PC-3 (cell line): ENCODE data around the gene SLC17A1. TPM values are rescaled to one million over a fixed set of nuclear protein-coding genes. Genes with fewer than 3 reads are reported as not detected.

Experiments used
- ATAC-seq: fragments of 200-7000 bp; cut with Tn5 transposase; 2 replicates; pipeline ENCODE4 v1.9.1; 2020; ENCODE audit warnings: mild to moderate bottlenecking, moderate library complexity
- BruUV-seq: library from RNA; stranded (reverse); fragments of 400-500 nt; replicated peaks from 2 replicates; lab custom pipeline; 2021; lab: Mats Ljungman, UMichigan
- CTCF ChIA-PET: fragments of 300-600 bp; sonication (Branson Sonifier 250); formaldehyde crosslinking; loops from one replicate; lab custom pipeline; 2022; ENCODE audit warnings: antibody characterized with exemption; lab: Charles Lee
- POLR2A ChIA-PET: fragments of 300-600 bp; sonication (Branson Sonifier 250); formaldehyde crosslinking; loops from one replicate; lab custom pipeline; 2022; ENCODE audit warnings: antibody characterized with exemption; ENCODE audit not compliant: unreplicated experiment; lab: Charles Lee
- DNase-seq: peaks from one replicate; pipeline ENCODE4 v3.0.0-alpha.2; 2015
- H2AFZ ChIP-seq: fragments of 300-600 bp; sonication (generic); 2 replicates; pipeline ENCODE4 v1.6.0; 2016; ENCODE audit warnings: antibody characterized with exemption, low read length
- H3F3A ChIP-seq: fragments of 300-600 bp; sonication (generic); one replicate; pipeline ENCODE4 v1.6.0; 2017; ENCODE audit warnings: antibody characterized with exemption, low read length, control low read depth, mild to moderate bottlenecking; ENCODE audit not compliant: unreplicated experiment
- H3K27ac ChIP-seq: fragments of 300-600 bp; sonication (generic); 2 replicates; pipeline ENCODE4 v1.5.1; 2016; ENCODE audit warnings: mild to moderate bottlenecking, low read length
- H3K27me3 ChIP-seq: fragments of 300-600 bp; sonication (generic); 2 replicates; pipeline ENCODE4 v1.6.1; 2016; ENCODE audit warnings: low read length, mixed read lengths
- H3K36me3 ChIP-seq: fragments of 300-600 bp; sonication (generic); 2 replicates; pipeline ENCODE4 v1.6.1; 2016; ENCODE audit warnings: low read depth, mixed run types, low read length, mixed read lengths
- H3K4me1 ChIP-seq: fragments of 300-600 bp; sonication (generic); 2 replicates; pipeline ENCODE4 v1.5.1; 2016; ENCODE audit warnings: low read length; ENCODE audit not compliant: insufficient read depth
- H3K4me2 ChIP-seq: fragments of 300-600 bp; sonication (generic); 2 replicates; pipeline ENCODE4 v1.6.0; 2016; ENCODE audit warnings: low read length
- H3K4me3 ChIP-seq: fragments of 300-600 bp; sonication (generic); 2 replicates; pipeline ENCODE4 v1.5.1; 2016; ENCODE audit warnings: mild to moderate bottlenecking, low read length, mixed read lengths
- H3K79me2 ChIP-seq: fragments of 300-600 bp; sonication (generic); 2 replicates; pipeline ENCODE4 v1.6.1; 2017; ENCODE audit warnings: low read length, mixed read lengths
- H3K9ac ChIP-seq: fragments of 300-600 bp; sonication (generic); 2 replicates; pipeline ENCODE4 v1.6.0; 2016; ENCODE audit warnings: mild to moderate bottlenecking, low read length
- H3K9me2 ChIP-seq: fragments of 300-600 bp; sonication (generic); replicated peaks from 2 replicates; pipeline ENCODE4 v1.6.1; 2016; ENCODE audit warnings: mixed run types, low read length, mixed read lengths
- H3K9me3 ChIP-seq: fragments of 300-600 bp; sonication (generic); 2 replicates; pipeline ENCODE4 v1.6.1; 2016; ENCODE audit warnings: low read length, mixed read lengths
- H4K20me1 ChIP-seq: fragments of 300-600 bp; sonication (generic); 2 replicates; pipeline ENCODE4 v1.6.1; 2016; ENCODE audit warnings: low read length, mixed read lengths
- EZH2 ChIP-seq: fragments of 300-600 bp; sonication (generic); IDR thresholded peaks from one replicate; pipeline ENCODE4 v1.6.1; 2017; ENCODE audit warnings: antibody characterized with exemption, mild to moderate bottlenecking, low read length; ENCODE audit not compliant: unreplicated experiment
- EZH2phosphoT487 ChIP-seq: fragments of 300-600 bp; sonication (generic); IDR thresholded peaks from 2 replicates; pipeline ENCODE4 v1.6.1; 2018; ENCODE audit warnings: mild to moderate bottlenecking, antibody characterized with exemption, low read length, borderline replicate concordance
- intact Hi-C: fragments of 100-400 bp; cut with micrococcal nuclease; formaldehyde crosslinking; loops from 2 replicates; pipeline ENCODE4 v1.9.0; 2023
- total RNA-seq: library from RNA; depleted of rRNA; stranded (reverse); fragments of >200 nt; gene quantifications from 2 replicates; pipeline ENCODE4 v1.2.3, GENCODE V29; 2014
- TF ChIP-seq, protein P1 (sequence below): fragments of 300-600 bp; sonication (generic); conservative IDR thresholded peaks from 2 replicates; pipeline ENCODE4 v1.5.1; 2017; ENCODE audit warnings: antibody characterized with exemption, low read depth, mild to moderate bottlenecking, low read length

Gene SLC17A1
- total RNA-seq, 1 experiment from 2014 or later, result not detected

DNA sequence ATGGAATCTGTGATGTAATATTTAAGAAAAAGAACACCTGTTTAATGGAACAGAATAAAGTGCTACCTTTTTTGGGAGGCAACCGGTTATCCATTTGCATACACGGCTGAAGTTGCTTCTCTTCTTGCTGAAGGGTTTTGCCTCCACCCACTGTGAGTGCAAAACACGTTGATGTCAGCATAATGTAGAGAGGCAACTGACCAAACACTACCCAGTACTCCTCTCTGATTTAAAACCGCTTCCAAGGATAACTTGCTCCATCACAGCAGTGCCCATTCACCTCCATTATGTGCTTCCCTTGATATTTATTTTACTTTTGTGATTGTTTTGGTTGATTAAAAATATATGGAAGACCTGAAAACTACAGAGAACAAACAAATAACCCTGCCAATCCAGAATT is 1.4 kb downstream of the SLC17A1 start:
- ATAC-seq (no peak), DNase-seq (no peak)
- Histone ChIP-seq H3K36me3 (no peaks in the 10 kb centered on the region), H3K4me3 (no peak overlapping the region), H3K9me3 (no peaks in the 10 kb centered on the region), H4K20me1 (no peaks in the 10 kb centered on the region), H3K9ac (no peak overlapping the region), H3K27ac (no peak overlapping the region), H3K79me2 (no peaks in the 10 kb centered on the region), H3K4me1 (no peaks in the 10 kb centered on the region), H2AFZ (no peak overlapping the region), H3K27me3 (peaks cover 81% of the 10 kb centered on the region), H3F3A (no peaks in the 10 kb centered on the region), H3K9me2 (no peaks in the 10 kb centered on the region), H3K4me2 (no peak overlapping the region)
- ChIA-PET CTCF (no interaction called here), POLR2A (no interaction called here)
- BruUV-seq, result no TSS peak
- intact Hi-C loops, result no loop called here
- TF ChIP-seq, protein P1, sequence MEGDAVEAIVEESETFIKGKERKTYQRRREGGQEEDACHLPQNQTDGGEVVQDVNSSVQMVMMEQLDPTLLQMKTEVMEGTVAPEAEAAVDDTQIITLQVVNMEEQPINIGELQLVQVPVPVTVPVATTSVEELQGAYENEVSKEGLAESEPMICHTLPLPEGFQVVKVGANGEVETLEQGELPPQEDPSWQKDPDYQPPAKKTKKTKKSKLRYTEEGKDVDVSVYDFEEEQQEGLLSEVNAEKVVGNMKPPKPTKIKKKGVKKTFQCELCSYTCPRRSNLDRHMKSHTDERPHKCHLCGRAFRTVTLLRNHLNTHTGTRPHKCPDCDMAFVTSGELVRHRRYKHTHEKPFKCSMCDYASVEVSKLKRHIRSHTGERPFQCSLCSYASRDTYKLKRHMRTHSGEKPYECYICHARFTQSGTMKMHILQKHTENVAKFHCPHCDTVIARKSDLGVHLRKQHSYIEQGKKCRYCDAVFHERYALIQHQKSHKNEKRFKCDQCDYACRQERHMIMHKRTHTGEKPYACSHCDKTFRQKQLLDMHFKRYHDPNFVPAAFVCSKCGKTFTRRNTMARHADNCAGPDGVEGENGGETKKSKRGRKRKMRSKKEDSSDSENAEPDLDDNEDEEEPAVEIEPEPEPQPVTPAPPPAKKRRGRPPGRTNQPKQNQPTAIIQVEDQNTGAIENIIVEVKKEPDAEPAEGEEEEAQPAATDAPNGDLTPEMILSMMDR, result no peak
- TF ChIP-seq EZH2phosphoT487 (no peak), EZH2 (no peak)

DNA sequence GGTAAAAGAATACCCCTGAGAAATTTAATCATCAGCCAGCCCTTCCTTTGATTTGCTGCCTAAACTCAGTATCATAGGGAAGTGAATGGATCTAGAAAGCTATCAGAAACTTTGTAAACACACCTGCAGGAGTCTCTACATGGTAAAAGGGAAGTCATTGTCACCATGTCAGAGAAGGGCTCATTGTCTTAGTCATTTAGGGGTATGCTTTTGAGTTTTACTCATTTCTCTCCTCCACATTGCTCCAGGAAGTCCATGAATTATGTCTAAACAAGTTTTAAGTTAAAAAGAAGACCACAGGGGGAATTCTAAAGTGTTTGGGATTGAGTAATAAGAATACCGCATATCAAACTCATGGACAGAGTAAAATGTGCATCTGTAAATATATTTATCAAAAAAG is 2.5 kb downstream of the SLC17A1 start:
- Histone ChIP-seq H3K4me3 (no peak overlapping the region), H3K9me3 (no peaks in the 10 kb centered on the region), H3K27me3 (peaks cover 85% of the 10 kb centered on the region), H3K9ac (no peak overlapping the region), H2AFZ (no peak overlapping the region), H4K20me1 (no peaks in the 10 kb centered on the region), H3K36me3 (no peaks in the 10 kb centered on the region), H3K27ac (no peak overlapping the region), H3K4me1 (no peaks in the 10 kb centered on the region), H3K79me2 (no peaks in the 10 kb centered on the region), H3K9me2 (no peaks in the 10 kb centered on the region), H3F3A (no peaks in the 10 kb centered on the region), H3K4me2 (no peak overlapping the region)
- BruUV-seq, result no TSS peak
- DNase-seq (no peak), ATAC-seq (no peak)
- TF ChIP-seq EZH2 (no peak), EZH2phosphoT487 (no peak)
- TF ChIP-seq, protein P1, result no peak
- POLR2A ChIA-PET, result no interaction called here
- CTCF ChIA-PET, result no interaction called here
- intact Hi-C loops, result no loop called here

DNA sequence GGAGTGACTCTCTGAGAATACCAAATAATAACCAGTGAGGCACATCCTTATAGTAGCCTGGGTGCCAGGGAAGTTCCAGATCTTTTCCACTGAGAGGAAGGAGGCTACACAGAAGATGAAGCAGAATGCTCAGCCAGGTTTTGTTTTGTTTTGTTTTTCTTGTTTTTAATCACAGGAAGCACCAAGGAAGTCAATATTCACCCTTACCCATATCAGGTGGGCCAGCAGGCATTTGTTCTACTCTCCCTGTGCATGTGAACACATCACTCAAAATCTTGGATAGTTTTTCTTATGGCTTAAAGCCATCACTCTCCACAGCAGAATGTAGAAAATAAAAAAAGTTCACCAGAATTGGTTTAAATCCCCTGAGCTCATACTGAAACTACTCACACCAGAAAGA is 10.5 kb downstream of the SLC17A1 start:
- no peaks in the 10 kb centered on the region for H3K4me1 ChIP-seq
- H3K4me3 ChIP-seq, result no peak overlapping the region
- BruUV-seq, result no TSS peak
- no peak overlapping the region for H3K4me2 ChIP-seq
- ChIA-PET CTCF (no interaction called here), POLR2A (no interaction called here)
- no peak for ATAC-seq
- no peak overlapping the region for H3K9ac ChIP-seq
- no peak for DNase-seq
- H3K9me2 ChIP-seq, result no peaks in the 10 kb centered on the region
- no peaks in the 10 kb centered on the region for H3K79me2 ChIP-seq
- intact Hi-C loops, result no loop called here
- TF ChIP-seq EZH2 (no peak), EZH2phosphoT487 (no peak)
- TF ChIP-seq, protein P1, result no peak
- no peak overlapping the region for H2AFZ ChIP-seq
- H3F3A ChIP-seq, result no peaks in the 10 kb centered on the region
- H3K27ac ChIP-seq, result no peak overlapping the region
- peaks cover 84% of the 10 kb centered on the region for H3K27me3 ChIP-seq
- no peaks in the 10 kb centered on the region for H3K36me3 ChIP-seq
- H4K20me1 ChIP-seq, result 0 out of 2 replicates have a peak, but pooled peaks cover 1% of the 10 kb centered on the region
- no peaks in the 10 kb centered on the region; the same call in 1 of the 2 replicates for H3K9me3 ChIP-seq
